Left kidney (tissue), 2 donors: Measurements from ENCODE around the gene RADIL. TPM values are rescaled to one million over a fixed set of nuclear protein-coding genes. Genes with fewer than 3 reads are reported as not detected.

Experiments used
- DNase-seq: peaks from one replicate; pipeline ENCODE4 v3.0.0-alpha.2; 2013
- polyA plus RNA-seq: library from polyadenylated mRNA; unstranded; fragments of 120-200 nt; gene quantifications from one replicate; pipeline ENCODE4 v1.2.1, GENCODE V29; 2013; ENCODE audit not compliant: insufficient read length

The RADIL gene
- polyA plus RNA-seq, 1 donor, result 1.3 TPM

- no peak for DNase-seq
Observed at GRCh38 chr7:4882169-4883032, 1.1 kb downstream of the RADIL start.

- DNase-seq, result no peak
Observed at GRCh38 chr7:4880218-4880617, 3.3 kb downstream of the RADIL start.

GRCh38 chr7:4879396-4880081 is 4.0 kb downstream of the RADIL start:
- DNase-seq, result no peak

- DNase-seq, result no peak
Observed at GRCh38 chr7:4878336-4879335, 4.9 kb downstream of the RADIL start.

- no peak for DNase-seq
Observed at GRCh38 chr7:4876586-4876985, 6.9 kb downstream of the RADIL start.

- no peak for DNase-seq
Observed at GRCh38 chr7:4875391-4875790, 8.1 kb downstream of the RADIL start.

- DNase-seq, result no peak
Observed at GRCh38 chr7:4873071-4873944, 10.2 kb downstream of the RADIL start.

- no peak for DNase-seq
Observed at GRCh38 chr7:4871930-4872675, 11.4 kb downstream of the RADIL start.

GRCh38 chr7:4871056-4871680 is 12.3 kb downstream of the RADIL start:
- no peak for DNase-seq

GRCh38 chr7:4868493-4868892 is 15.0 kb downstream of the RADIL start:
- DNase-seq, result no peak

- DNase-seq, result no peak
Observed at GRCh38 chr7:4866528-4867496, 16.7 kb downstream of the RADIL start.

- no peak for DNase-seq
Observed at GRCh38 chr7:4862156-4862555, 21.4 kb downstream of the RADIL start.

GRCh38 chr7:4861673-4862072 is 21.8 kb downstream of the RADIL start, which contains the start of gene PAPOLB:
PAPOLB (minus strand) TSS chr7:4862030; CDS start chr7:4861810, 220 bp downstream.
- no peak for DNase-seq

GRCh38 chr7:4861227-4861626 is 22.3 kb downstream of the RADIL start:
- no peak for DNase-seq

- DNase-seq, result no peak
Observed at GRCh38 chr7:4857189-4857588, 26.3 kb downstream of the RADIL start.

- no peak for DNase-seq
Observed at GRCh38 chr7:4856336-4857057, 27.0 kb downstream of the RADIL start.

- DNase-seq, result no peak
Observed at GRCh38 chr7:4854916-4855315, 28.6 kb downstream of the RADIL start.
